Endothelial cell of umbilical vein (primary cell): ENCODE data around the gene MED12L. TPM values are rescaled to one million over a fixed set of nuclear protein-coding genes. Genes with fewer than 3 reads are reported as not detected.

Experiments used
- BruUV-seq: library from RNA; stranded (reverse); fragments of 400-500 nt; replicated peaks from 2 replicates; lab custom pipeline; 2021; lab: Mats Ljungman, UMichigan
- CTCF ChIA-PET: fragments of 300-600, 350-600 bp; sonication (Branson Sonifier 250); formaldehyde crosslinking; loops from one replicate; lab custom pipeline; 2021; ENCODE audit warnings: antibody characterized with exemption, inconsistent platforms; lab: Charles Lee
- POLR2A ChIA-PET: fragments of 300-600, 350-600 bp; sonication (Branson Sonifier 250); formaldehyde crosslinking; loops from one replicate; lab custom pipeline; 2021; ENCODE audit warnings: antibody characterized with exemption, inconsistent platforms; lab: Charles Lee
- DNase-seq: peaks from one replicate; pipeline ENCODE4 v3.0.0-alpha.2; 2011; ENCODE audit warnings: low read depth, low spot score
- FAIRE-seq: peaks from 2 replicates; lab custom pipeline; 2011; peaks lifted over from hg19 to GRCh38; lab: Jason Lieb, UNC
- H2AFZ ChIP-seq: 2 replicates; pipeline ENCODE4 v1.6.0; 2012; ENCODE audit warnings: low read depth, low read length, control low read depth, inconsistent platforms
- H3K27ac ChIP-seq: 2 replicates; pipeline ENCODE4 v1.5.1; 2011; ENCODE audit warnings: low read depth, mild to moderate bottlenecking, control low read depth, low read length, moderate library complexity; ENCODE audit not compliant: insufficient read depth
- H3K27me3 ChIP-seq, 2 experiments: 2 replicates each; pipeline versions ENCODE4 v1.6.0 to v1.6.1; 2011; ENCODE audit warnings: low read length in 2 of 2, mixed read lengths in 1 of 2; ENCODE audit not compliant: control insufficient read depth in 2 of 2, insufficient read depth in 2 of 2
- H3K36me3 ChIP-seq, 2 experiments: 2 replicates in 1 of 2; 3 replicates in 1 of 2; pipeline ENCODE4 v1.5.1; 2011; ENCODE audit warnings: low read length in 2 of 2, mild to moderate bottlenecking in 1 of 2, moderate library complexity in 1 of 2; ENCODE audit not compliant: control insufficient read depth in 2 of 2, insufficient read depth in 2 of 2; ENCODE audit errors: extremely low read depth in 1 of 2
- H3K4me1 ChIP-seq: 3 replicates; pipeline ENCODE4 v1.5.1; 2011; ENCODE audit warnings: mild to moderate bottlenecking, low read length; ENCODE audit not compliant: control insufficient read depth, insufficient read depth; ENCODE audit errors: extremely low read depth
- H3K4me2 ChIP-seq: 2 replicates; pipeline ENCODE4 v1.6.1; 2011; ENCODE audit warnings: low read length, control low read depth, mixed read lengths; ENCODE audit not compliant: insufficient read depth
- H3K4me3 ChIP-seq, 3 experiments: fragments of 200-600 bp in 1 of 3; sonication (generic), shearing (Covaris generic) in 1 of 3; replicated peaks in 1 of 3; 2 replicates each; pipeline ENCODE4 v1.5.1; 2011 to 2016; ENCODE audit warnings: control low read depth in 3 of 3, low read length in 3 of 3, mild to moderate bottlenecking in 2 of 3, inconsistent platforms in 1 of 3, low read depth in 1 of 3, moderate library complexity in 1 of 3; ENCODE audit not compliant: insufficient read depth in 1 of 3
- H3K79me2 ChIP-seq: 2 replicates; pipeline ENCODE4 v1.6.0; 2012; ENCODE audit warnings: low read length, inconsistent platforms; ENCODE audit not compliant: control insufficient read depth, insufficient read depth
- H3K9ac ChIP-seq: replicated peaks from 2 replicates; pipeline ENCODE3; 2011; ENCODE audit warnings: low read length, control low read depth; ENCODE audit not compliant: insufficient read depth; ENCODE audit errors: extremely low read depth
- H3K9me1 ChIP-seq: replicated peaks from 3 replicates; pipeline ENCODE4 v1.6.0; 2011; ENCODE audit warnings: mild to moderate bottlenecking, low read length; ENCODE audit not compliant: control insufficient read depth, insufficient read depth; ENCODE audit errors: extremely low read depth
- H3K9me3 ChIP-seq: replicated peaks from 2 replicates; pipeline ENCODE4 v1.5.1; 2012; ENCODE audit warnings: low read length, inconsistent platforms; ENCODE audit not compliant: control insufficient read depth, insufficient read depth
- H4K20me1 ChIP-seq: replicated peaks from 2 replicates; pipeline ENCODE3; 2011; ENCODE audit warnings: mild to moderate bottlenecking, low read length; ENCODE audit not compliant: control insufficient read depth, insufficient read depth; ENCODE audit errors: extremely low read depth
- EZH2 ChIP-seq: IDR thresholded peaks from 2 replicates; pipeline ENCODE4 v1.6.1; 2012; ENCODE audit warnings: borderline replicate concordance, low read depth, mild to moderate bottlenecking, moderate library complexity, low read length, inconsistent platforms; ENCODE audit not compliant: severe bottlenecking
- GATA2 ChIP-seq: IDR thresholded peaks from 2 replicates; pipeline ENCODE4 v1.7.0; 2011; ENCODE audit warnings: low read depth, mild to moderate bottlenecking, moderate library complexity, mixed read lengths, low read length; ENCODE audit not compliant: insufficient read length, insufficient read depth
- JUN ChIP-seq: IDR thresholded peaks from 2 replicates; pipeline ENCODE4 v1.6.1; 2011; ENCODE audit warnings: borderline replicate concordance, low read depth; ENCODE audit not compliant: insufficient read length, insufficient read depth
- MAX ChIP-seq: IDR thresholded peaks from 2 replicates; pipeline ENCODE4 v1.6.1; 2011; ENCODE audit not compliant: insufficient read depth, insufficient read length
- MYC ChIP-seq: IDR thresholded peaks from one replicate; pipeline ENCODE4 v1.6.1; 2011; ENCODE audit warnings: mild to moderate bottlenecking, low read depth, low read length
- POLR2A ChIP-seq: IDR thresholded peaks from 2 replicates; pipeline ENCODE4 v1.6.1; 2012; ENCODE audit warnings: low read depth, mild to moderate bottlenecking, control low read depth, low read length
- POLR2AphosphoS5 ChIP-seq: IDR thresholded peaks from 2 replicates; pipeline ENCODE4 v1.6.1; 2012; ENCODE audit warnings: low read depth, mild to moderate bottlenecking, control low read depth, low read length, moderate library complexity; ENCODE audit not compliant: insufficient read depth
- dilution Hi-C: fragments of 300-500 bp; cut with MboI; formaldehyde crosslinking; loops from one replicate; pipeline ENCODE4 v1.15.0; 2019; ENCODE audit warnings: low sequenced_read_pairs; ENCODE audit not compliant: extremely low pct_ligation_motif_present
- intact Hi-C: fragments of 100-400 bp; cut with micrococcal nuclease; formaldehyde crosslinking; loops from one replicate; pipeline ENCODE4 v1.10.0; 2022
- polyA plus RNA-seq, 4 experiments: library from polyadenylated mRNA; depleted of rRNA in 3 of 4; stranded (reverse) in 3 of 4; unstranded in 1 of 4; fragments of >200 nt; gene quantifications; 2 replicates each; pipeline versions ENCODE4 v1.2.1 to v1.2.3, GENCODE V29; 2011 to 2012; ENCODE audit warnings: missing spikeins in 1 of 4
- total RNA-seq: library from RNA; stranded (reverse); gene quantifications from 2 replicates; pipeline ENCODE4 v1.2.3, GENCODE V29; 2021
- TF ChIP-seq, protein P1 (sequence below), 2 donors: IDR thresholded peaks; 1 replicate in 1 of 2; 2 replicates in 1 of 2; pipeline ENCODE4 v1.5.1; 2011; ENCODE audit warnings: low read length in 2 of 2, mild to moderate bottlenecking in 2 of 2, moderate library complexity in 2 of 2, control low read depth in 1 of 2, inconsistent platforms in 1 of 2, low read depth in 1 of 2; ENCODE audit not compliant: insufficient read depth in 1 of 2; ENCODE audit errors: extremely low read depth in 1 of 2

Gene MED12L
- total and polyA plus RNA-seq, 2 donors (not counting 3 experiments of a cell fraction or from before 2014, with no cell fraction given) = 0.03 to 0.27 TPM

GRCh38 chr3:151320131-151320530 is 234.7 kb downstream of the MED12L start:
- no peak for TF ChIP-seq MYC
- TF ChIP-seq JUN = no peak
- TF ChIP-seq, protein P1, sequence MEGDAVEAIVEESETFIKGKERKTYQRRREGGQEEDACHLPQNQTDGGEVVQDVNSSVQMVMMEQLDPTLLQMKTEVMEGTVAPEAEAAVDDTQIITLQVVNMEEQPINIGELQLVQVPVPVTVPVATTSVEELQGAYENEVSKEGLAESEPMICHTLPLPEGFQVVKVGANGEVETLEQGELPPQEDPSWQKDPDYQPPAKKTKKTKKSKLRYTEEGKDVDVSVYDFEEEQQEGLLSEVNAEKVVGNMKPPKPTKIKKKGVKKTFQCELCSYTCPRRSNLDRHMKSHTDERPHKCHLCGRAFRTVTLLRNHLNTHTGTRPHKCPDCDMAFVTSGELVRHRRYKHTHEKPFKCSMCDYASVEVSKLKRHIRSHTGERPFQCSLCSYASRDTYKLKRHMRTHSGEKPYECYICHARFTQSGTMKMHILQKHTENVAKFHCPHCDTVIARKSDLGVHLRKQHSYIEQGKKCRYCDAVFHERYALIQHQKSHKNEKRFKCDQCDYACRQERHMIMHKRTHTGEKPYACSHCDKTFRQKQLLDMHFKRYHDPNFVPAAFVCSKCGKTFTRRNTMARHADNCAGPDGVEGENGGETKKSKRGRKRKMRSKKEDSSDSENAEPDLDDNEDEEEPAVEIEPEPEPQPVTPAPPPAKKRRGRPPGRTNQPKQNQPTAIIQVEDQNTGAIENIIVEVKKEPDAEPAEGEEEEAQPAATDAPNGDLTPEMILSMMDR (IDR thresholded peaks at IDR 0.05; ENCODE audit: extremely low read depth in 1 of 2, insufficient read depth in 1 of 2, low read depth in 1 of 2, low read length in 2 of 2) = no peak
- CTCF ChIA-PET = interaction anchor here (0.7 kb wide), 1 partner anchor 12 kb away, joined by 4 read pairs; no protein-coding TSS in a partner anchor
- intact Hi-C loops = no loop called here
- DNase-seq (no peak), FAIRE-seq (no peak)
- Histone ChIP-seq H3K4me1 (no peaks in the 10 kb centered on the region), H2AFZ (no peak overlapping the region), H3K9me3 (no peaks in the 10 kb centered on the region), H3K4me3 (no peak overlapping the region), H3K79me2 (no peaks in the 10 kb centered on the region), H3K27ac (no peak overlapping the region), H3K9ac (no peak overlapping the region), H3K36me3 (no peaks in the 10 kb centered on the region), H3K4me2 (no peak overlapping the region), H3K27me3 (no peaks in the 10 kb centered on the region), H4K20me1 (no peaks in the 10 kb centered on the region), H3K9me1 (no peaks in the 10 kb centered on the region)
- no TSS peak for BruUV-seq
- dilution Hi-C loops = no loop called here
- POLR2A ChIA-PET = no interaction called here

DNA sequence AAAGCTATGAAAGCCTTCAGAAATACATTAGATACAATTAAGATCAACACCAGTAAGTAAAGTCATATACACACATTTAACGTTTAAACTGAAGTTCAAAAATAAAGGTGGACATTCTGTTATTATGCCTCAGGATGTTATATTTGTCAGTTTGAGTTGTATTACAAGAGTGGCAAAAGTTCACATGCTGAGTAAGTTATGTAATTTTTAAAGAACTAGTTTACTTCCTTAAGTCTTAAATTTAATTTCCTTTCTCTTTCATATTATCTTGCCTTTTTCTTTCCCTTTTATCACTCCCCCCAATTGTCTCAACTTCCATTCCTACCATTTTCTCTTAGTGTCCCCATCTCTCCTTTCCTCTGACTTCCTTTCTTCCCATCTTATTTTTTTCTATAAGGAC is 236.1 kb downstream of the MED12L start:
- no peaks in the 10 kb centered on the region for H4K20me1 ChIP-seq
- dilution Hi-C loops = no loop called here
- TF ChIP-seq JUN = no peak
- no peak for TF ChIP-seq MAX
- TF ChIP-seq MYC = no peak
- TF ChIP-seq GATA2 = no peak
- TF ChIP-seq POLR2A = no peak
- TF ChIP-seq, protein P1 (IDR thresholded peaks at IDR 0.05; ENCODE audit: extremely low read depth in 1 of 2, insufficient read depth in 1 of 2, low read depth in 1 of 2, low read length in 2 of 2) = no peak
- no peak for TF ChIP-seq EZH2
- TF ChIP-seq POLR2AphosphoS5 = no peak
- no peak for FAIRE-seq
- no peak for DNase-seq
- H3K27ac ChIP-seq = no peak overlapping the region
- H3K4me3 ChIP-seq = no peak overlapping the region
- no TSS peak for BruUV-seq
- no peak overlapping the region for H3K4me2 ChIP-seq
- CTCF ChIA-PET = no interaction called here
- POLR2A ChIA-PET = no interaction called here
- no peaks in the 10 kb centered on the region for H3K9me1 ChIP-seq
- intact Hi-C loops = no loop called here
- H3K9ac ChIP-seq = no peak overlapping the region
- H3K9me3 ChIP-seq = no peaks in the 10 kb centered on the region
- no peaks in the 10 kb centered on the region for H3K79me2 ChIP-seq
- no peak overlapping the region for H2AFZ ChIP-seq
- H3K4me1 ChIP-seq = no peaks in the 10 kb centered on the region
- no peaks in the 10 kb centered on the region for H3K27me3 ChIP-seq
- H3K36me3 ChIP-seq = no peaks in the 10 kb centered on the region
